Measurements from ENCODE around the gene BRPF3.

Gene BRPF3

DNA sequence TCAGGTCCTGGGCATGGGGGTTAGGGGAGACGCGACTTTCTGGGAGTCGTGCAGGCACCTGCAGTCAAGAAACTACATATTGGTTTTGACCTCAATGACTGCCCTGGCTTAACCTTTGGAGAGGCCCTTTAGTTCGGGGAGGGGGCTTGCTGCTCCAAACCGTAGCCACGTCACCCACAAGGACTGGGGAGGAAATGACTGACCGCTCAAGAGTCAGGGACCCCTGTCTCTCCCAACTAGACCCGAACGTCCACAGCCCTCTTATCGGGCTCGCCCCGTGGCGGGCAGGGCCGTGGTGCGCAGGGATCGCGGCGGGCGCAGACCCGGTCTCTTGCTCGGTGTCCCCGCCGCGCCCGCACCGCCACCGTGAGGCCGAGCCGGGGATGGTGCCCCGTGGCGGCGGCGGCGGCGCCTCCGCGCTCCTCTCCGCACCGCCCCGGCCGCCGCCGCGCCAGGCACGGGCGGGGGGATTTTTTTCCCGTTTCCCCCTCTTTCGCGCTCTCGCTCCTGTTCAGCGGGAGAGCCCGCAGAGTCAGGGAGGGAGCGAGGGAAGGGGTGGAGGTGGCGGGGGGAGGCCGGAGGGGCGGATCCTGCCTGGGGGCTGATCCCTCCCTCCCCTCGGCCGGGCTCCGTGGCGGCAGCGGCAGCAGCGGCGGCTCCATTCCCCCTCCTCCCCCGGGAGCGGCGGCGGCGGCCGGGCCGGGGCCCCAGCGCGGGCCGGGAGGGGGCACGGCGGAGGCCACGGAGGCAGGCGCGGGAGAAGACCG, at the start of gene BRPF3:
TSS of gene BRPF3 (plus strand) at position 632 of the 767 bp plus-strand sequence. CDS start 3,579 bp downstream, outside the sequence.
- ATAC-seq = peak; percentile 65

GRCh38 chr6:36147294-36147693, 49.2 kb upstream of the BRPF3 start:
- DNase-seq (no peak), ATAC-seq (no peak)

More for the DNA sequence above, at the start of gene BRPF3:
- DNase-seq = peak; percentile 83

GRCh38 chr6:36149476-36149875, 47.1 kb upstream of the BRPF3 start:
- DNase-seq = no peak

GRCh38 chr6:36150283-36150682, 46.3 kb upstream of the BRPF3 start:
- ATAC-seq (no peak), DNase-seq (no peak)

More at GRCh38 chr6:36149476-36149875, 47.1 kb upstream of the BRPF3 start:
- ATAC-seq = no peak

GRCh38 chr6:36154286-36154685, 42.3 kb upstream of the BRPF3 start:
- DNase-seq (no peak), ATAC-seq (no peak)

DNA sequence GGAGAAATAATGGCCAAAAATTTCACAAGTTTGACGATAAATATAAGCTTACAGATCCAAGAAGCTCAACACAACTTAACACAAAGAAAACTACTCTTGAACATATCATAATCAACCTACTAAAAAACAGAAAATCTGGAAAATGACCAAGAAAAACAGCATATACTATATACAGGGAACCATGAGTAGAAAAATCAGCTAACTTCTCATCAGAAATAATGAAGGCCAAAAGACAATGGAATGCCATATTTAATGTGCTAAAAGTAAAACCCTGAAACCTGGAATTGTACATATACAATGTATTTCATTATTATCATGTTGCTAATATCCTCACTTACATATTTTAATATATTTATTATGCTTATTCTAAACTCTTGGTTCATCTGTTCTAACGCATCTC, 40.9 kb upstream of the BRPF3 start:
- DNase-seq (no peak), ATAC-seq (no peak)

- no peak for ATAC-seq
- no peak for DNase-seq
Observed at GRCh38 chr6:36160147-36160760, 36.3 kb upstream of the BRPF3 start.

GRCh38 chr6:36169023-36170007, 27.2 kb upstream of the BRPF3 start:
- DNase-seq (no peak), ATAC-seq (peak; percentile 73)

GRCh38 chr6:36170704-36171103, 25.8 kb upstream of the BRPF3 start:
- no peak for DNase-seq
- no peak for ATAC-seq

DNA sequence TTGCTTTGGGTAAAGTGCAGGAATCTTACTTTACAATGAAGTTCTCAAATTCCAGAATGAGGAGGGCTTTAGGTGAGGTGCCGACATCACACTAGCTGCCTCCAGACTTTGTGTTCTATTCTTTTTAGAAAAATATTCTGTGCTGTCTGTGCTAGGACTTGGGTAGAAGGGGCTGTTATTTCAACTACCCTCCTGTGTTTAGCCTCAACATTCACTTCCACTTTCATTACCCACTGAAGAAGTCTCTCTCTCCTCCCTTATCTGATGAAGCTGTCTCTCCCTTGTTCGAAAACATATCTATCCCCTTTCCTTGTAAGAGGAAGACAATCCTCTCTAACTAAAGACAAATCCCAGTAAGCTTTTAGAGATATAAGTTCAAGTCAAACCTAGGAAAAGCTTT, 25.0 kb upstream of the BRPF3 start:
- DNase-seq (no peak), ATAC-seq (no peak)

- ATAC-seq (peak; percentile 66), DNase-seq (no peak)
Observed at GRCh38 chr6:36177166-36177565, 19.4 kb upstream of the BRPF3 start.

DNA sequence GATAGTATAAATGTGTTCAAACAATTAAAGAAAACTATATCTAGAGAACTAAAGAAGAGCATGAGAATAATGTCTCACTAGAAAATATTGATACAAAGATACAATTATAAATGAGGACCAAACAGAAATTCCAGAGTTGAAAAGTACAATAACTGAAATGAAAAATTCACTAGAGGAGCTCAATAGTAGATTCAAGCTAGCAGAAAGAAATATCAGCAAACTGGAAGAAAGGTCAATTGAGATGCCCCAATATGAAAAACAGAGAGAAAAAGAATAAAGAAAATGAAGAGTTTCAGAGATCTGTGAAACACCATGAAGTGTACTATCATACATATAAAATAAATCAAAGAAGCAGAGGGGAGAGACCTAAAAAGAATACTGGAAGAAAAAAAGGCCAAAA, 18.0 kb upstream of the BRPF3 start:
- ATAC-seq (no peak), DNase-seq (no peak)

DNA sequence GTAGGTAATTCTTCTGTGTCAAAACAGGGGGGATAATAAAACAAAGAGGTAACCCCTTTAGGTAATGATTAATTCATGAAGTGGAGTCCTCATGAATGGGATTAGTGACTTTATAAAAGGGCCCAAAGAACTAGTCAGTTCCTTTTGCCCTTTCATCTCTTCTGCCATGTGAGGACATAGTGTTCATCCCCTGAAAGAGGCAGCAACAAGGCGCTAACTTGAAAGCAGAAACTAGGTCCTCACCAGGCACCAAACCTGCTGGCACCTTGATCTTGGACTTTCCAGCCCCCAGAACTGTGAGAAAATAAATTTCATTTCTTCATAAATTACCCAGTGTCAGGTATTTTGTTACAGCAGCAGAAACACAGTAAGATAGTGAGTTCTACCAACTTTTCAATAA, 16.4 kb upstream of the BRPF3 start:
- ATAC-seq (no peak), DNase-seq (no peak)

DNA sequence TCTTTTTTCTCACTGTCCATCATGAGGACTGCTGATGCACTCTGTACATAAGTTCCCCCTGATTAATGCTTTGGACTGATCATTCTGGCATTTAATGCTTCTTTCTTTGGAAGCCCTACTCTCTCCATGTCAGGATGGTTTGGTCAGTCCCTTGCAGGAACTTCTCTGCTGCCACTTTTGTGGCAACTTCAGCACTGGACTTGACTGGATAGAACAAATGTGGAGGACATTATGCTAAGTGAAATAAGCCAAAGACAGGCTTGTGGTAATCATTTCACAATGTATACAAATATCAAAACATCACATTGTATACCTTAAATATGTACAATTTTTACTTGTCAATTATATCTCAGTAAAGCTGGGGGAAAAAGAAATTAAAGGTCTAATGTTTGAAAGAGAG, 12.2 kb upstream of the BRPF3 start:
- ATAC-seq (no peak), DNase-seq (no peak)

DNA sequence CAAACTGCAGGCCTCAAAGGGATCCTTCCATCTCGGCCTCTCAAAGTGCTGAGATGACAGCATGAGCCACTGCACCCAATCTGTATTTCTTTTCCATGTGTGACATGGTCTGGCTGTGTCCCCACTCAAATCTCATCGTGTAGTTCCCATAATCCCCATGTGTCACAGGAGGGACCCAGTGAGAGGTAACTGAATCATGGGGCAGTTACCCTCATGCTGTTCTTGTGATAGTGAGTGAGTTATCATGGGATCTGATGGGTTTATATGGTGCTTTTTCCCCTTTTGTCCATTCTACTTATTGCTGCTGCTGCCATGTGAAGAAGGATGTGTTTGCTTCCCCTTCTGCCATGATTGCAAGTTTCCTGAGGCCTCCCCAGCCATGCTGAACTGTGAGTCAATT, 10.3 kb upstream of the BRPF3 start:
- ATAC-seq (no peak), DNase-seq (no peak)

- DNase-seq = no peak
- no peak for ATAC-seq
Observed at GRCh38 chr6:36187446-36187845, 9.1 kb upstream of the BRPF3 start.

DNA sequence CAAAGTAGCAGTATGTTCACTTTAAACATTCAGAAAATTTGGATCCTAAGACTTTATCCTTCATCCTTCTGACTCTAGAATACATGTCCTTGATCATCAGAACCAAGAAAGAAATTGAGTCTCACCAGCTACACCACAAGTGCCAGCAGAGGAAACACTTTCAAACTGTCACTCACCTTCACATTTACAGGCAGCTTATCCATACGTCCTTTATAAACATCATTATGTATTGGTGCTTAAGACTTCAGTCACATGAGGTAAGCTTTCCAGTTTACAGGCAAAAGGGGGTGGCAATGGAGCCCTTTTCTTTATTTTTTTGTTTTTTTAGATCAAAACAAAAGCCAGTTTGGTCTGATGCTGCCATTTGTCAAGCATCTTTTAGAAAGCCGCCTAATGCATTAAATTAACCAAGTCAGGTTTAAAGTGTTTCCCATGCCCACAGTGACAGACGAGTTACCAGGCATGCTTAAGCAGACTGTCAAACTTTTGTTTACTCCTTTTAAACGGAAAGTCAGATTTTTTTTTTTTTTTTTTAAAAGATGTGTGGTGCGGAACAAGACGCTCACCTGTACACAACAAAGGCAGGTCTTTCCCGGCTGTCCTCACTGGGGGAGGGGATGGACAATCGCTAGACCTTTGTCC, 952 bp upstream of the BRPF3 start:
- DNase-seq (no peak), ATAC-seq (no peak)

DNA sequence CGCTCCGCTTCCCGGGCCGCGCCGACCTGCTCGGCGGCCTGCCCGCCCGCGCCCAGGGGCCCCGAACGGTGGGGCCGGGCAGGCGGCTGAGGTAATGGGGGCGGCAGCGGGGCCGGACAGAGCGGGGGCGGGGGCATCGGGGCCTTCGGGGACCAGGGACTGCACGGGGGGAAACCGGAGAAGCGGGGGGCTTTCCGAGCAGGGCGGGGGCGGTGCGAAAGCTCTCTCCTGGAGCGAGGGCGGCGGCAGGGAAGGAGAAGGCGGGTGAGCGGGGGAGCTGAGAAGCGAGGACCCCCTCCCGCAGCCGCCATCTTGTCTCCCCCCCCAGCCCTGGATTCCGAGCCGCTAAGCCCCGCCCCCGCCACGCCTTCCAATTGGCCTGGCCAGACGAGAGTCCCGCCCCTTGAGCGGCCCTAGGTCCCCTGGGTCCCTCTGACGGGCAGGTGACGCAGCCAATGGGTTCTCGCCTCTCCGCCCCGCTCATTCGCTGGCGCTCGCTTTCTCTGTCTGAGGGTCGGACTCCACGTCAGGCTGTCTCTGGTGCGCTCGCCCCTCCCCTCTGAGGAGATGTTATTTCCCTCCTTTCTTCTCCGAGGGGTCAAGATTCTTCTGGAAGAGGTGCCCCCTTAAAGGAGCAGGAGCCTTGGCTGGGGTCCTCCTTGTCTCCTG, 470 bp downstream of the BRPF3 start:
- DNase-seq (peak; percentile 100), ATAC-seq (peak; percentile 96)

- ATAC-seq (no peak), DNase-seq (peak; percentile 13)
Observed at GRCh38 chr6:36197739-36198221, 1.2 kb downstream of the BRPF3 start.

- no peak for DNase-seq
- no peak for ATAC-seq
Observed at GRCh38 chr6:36198986-36199385, 2.4 kb downstream of the BRPF3 start.

DNA sequence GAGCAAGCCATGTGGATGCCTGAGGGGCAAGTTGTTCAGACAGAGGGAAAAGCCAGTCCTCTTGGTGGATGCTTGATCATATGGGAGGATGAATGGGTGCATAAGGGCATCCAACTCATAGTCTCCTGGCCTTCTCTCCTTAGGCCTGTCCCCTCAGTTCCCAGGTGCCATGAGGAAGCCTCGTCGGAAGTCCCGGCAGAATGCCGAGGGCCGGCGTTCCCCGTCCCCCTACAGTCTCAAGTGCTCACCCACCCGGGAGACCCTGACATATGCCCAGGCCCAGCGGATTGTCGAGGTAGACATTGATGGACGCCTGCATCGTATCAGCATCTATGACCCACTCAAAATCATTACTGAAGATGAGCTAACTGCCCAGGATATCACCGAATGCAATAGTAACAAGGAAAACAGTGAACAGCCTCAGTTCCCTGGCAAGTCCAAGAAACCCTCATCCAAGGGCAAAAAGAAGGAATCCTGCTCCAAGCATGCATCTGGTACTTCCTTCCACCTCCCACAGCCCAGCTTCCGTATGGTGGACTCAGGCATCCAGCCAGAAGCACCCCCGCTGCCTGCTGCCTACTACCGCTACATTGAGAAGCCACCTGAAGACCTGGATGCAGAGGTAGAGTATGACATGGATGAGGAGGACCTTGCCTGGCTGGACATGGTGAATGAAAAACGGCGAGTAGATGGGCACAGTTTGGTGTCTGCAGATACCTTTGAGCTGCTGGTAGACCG, 3.8 kb downstream of the BRPF3 start:
- no peak for ATAC-seq
- DNase-seq = no peak
